Trophoblast cell (in vitro differentiated cells and primary cell): Measurements from ENCODE around the gene FUNDC1.
"Not testable (repeated sequence)": the region's sequence is repeated elsewhere in the genome, so short reads cannot be mapped to it uniquely, and the experiment has no call there.

ENCODE experiments used
- DNase-seq, 2 donors: peaks; one replicate each; pipeline ENCODE4 v3.0.0-alpha.2; 2016
- H2AFZ ChIP-seq: 2 replicates; pipeline ENCODE4 v1.6.1; 2013; ENCODE audit warnings: low read length, moderate library complexity, mild to moderate bottlenecking; ENCODE audit not compliant: insufficient read depth, poor library complexity
- H2AK5ac ChIP-seq: 2 replicates; pipeline ENCODE4 v1.6.1; 2013; ENCODE audit warnings: mild to moderate bottlenecking, low read length
- H2BK120ac ChIP-seq: 2 replicates; pipeline ENCODE4 v1.6.1; 2013; ENCODE audit warnings: low read length, mild to moderate bottlenecking, moderate library complexity; ENCODE audit not compliant: insufficient read depth, poor library complexity
- H2BK12ac ChIP-seq: 2 replicates; pipeline ENCODE4 v1.6.1; 2013; ENCODE audit warnings: mild to moderate bottlenecking, low read length, moderate library complexity
- H2BK5ac ChIP-seq: 2 replicates; pipeline ENCODE4 v1.6.1; 2013; ENCODE audit warnings: low read length, low read depth, moderate library complexity, mild to moderate bottlenecking; ENCODE audit not compliant: poor library complexity
- H3K14ac ChIP-seq: 2 replicates; pipeline ENCODE4 v1.6.1; 2013; ENCODE audit warnings: mild to moderate bottlenecking, low read length
- H3K18ac ChIP-seq: 2 replicates; pipeline ENCODE4 v1.6.1; 2013; ENCODE audit warnings: mild to moderate bottlenecking, low read length
- H3K23ac ChIP-seq: 2 replicates; pipeline ENCODE4 v1.6.1; 2013; ENCODE audit warnings: low read length
- H3K27ac ChIP-seq: 2 replicates; pipeline ENCODE4 v1.5.1; 2013; ENCODE audit warnings: low read depth, mild to moderate bottlenecking, inconsistent platforms, low read length, moderate library complexity
- H3K27me3 ChIP-seq: 2 replicates; pipeline ENCODE4 v1.6.1; 2013; ENCODE audit warnings: inconsistent platforms, mild to moderate bottlenecking, low read length, moderate library complexity; ENCODE audit not compliant: insufficient read depth
- H3K36me3 ChIP-seq, 2 experiments: 1 replicate in 1 of 2; 2 replicates in 1 of 2; pipeline ENCODE4 v1.6.1; 2013; ENCODE audit warnings: low read length in 2 of 2, mild to moderate bottlenecking in 2 of 2, moderate library complexity in 1 of 2; ENCODE audit not compliant: insufficient read depth in 2 of 2, control insufficient read depth in 1 of 2
- H3K4ac ChIP-seq: 2 replicates; pipeline ENCODE4 v1.6.1; 2013; ENCODE audit warnings: low read depth, mild to moderate bottlenecking, low read length, moderate library complexity
- H3K4me1 ChIP-seq, 2 experiments: 1 replicate in 1 of 2; 2 replicates in 1 of 2; pipeline ENCODE4 v1.6.1; 2013; ENCODE audit warnings: low read length in 2 of 2, mild to moderate bottlenecking in 2 of 2, moderate library complexity in 1 of 2; ENCODE audit not compliant: insufficient read depth in 2 of 2, control insufficient read depth in 1 of 2
- H3K4me2 ChIP-seq: 2 replicates; pipeline ENCODE4 v1.6.1; 2013; ENCODE audit warnings: inconsistent platforms, mild to moderate bottlenecking, low read length, moderate library complexity
- H3K4me3 ChIP-seq: 2 replicates; pipeline ENCODE4 v1.5.1; 2013; ENCODE audit warnings: mild to moderate bottlenecking, low read depth, low read length, inconsistent platforms
- H3K79me1 ChIP-seq: one replicate; pipeline ENCODE4 v1.6.1; 2013; ENCODE audit warnings: low read length
- H3K79me2 ChIP-seq: 2 replicates; pipeline ENCODE4 v1.6.1; 2013; ENCODE audit warnings: low read length, mild to moderate bottlenecking; ENCODE audit not compliant: control insufficient read depth, insufficient read depth, poor library complexity
- H3K9ac ChIP-seq: 2 replicates; pipeline ENCODE4 v1.6.1; 2013; ENCODE audit warnings: mild to moderate bottlenecking, low read length
- H3K9me3 ChIP-seq: 2 replicates; pipeline ENCODE4 v1.6.1; 2013; ENCODE audit warnings: low read depth, mild to moderate bottlenecking, control low read depth, inconsistent platforms, low read length; ENCODE audit not compliant: insufficient read depth
- H4K12ac ChIP-seq: 2 replicates; pipeline ENCODE4 v1.6.1; 2013; ENCODE audit warnings: low read depth, mild to moderate bottlenecking, low read length, moderate library complexity
- H4K8ac ChIP-seq: 2 replicates; pipeline ENCODE4 v1.6.1; 2013; ENCODE audit warnings: low read depth, mild to moderate bottlenecking, low read length, moderate library complexity
- H4K91ac ChIP-seq: one replicate; pipeline ENCODE4 v1.6.1; 2013; ENCODE audit warnings: low read depth, mild to moderate bottlenecking, low read length, moderate library complexity
- WGBS: extraction: QIAGEN DNeasy Blood & Tissue Kit; methylation state at CpG from one replicate; pipeline ENCODE4 v1.1.7; 2013; ENCODE audit warnings: missing lambda C conversion rate; ENCODE audit not compliant: insufficient read length, insufficient coverage; ENCODE audit errors: extremely low coverage; 5-methylcytosine and 5-hydroxymethylcytosine counted together

Gene FUNDC1

DNA sequence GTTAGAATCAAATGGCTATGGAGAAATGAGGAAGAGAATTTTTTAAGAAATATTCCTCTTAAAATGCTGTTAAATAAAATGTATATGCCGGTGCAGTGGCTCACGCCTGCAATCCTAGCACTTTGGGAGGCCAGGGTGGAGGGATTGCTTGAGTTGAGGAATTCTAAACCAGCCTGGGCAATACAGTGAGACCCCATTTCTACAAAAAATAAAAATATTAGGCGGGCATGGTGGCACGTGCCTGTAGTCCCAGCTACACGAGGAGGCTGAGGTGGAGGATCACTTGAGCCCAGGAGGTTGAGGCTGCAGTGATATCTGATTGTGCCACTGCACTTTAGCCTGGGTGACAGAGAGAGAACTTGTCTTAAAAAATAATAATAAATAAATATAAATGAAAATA, 7.9 kb upstream of the FUNDC1 start:
- Histone ChIP-seq H3K9ac (no peak overlapping the region), H3K14ac (no peak overlapping the region), H3K79me1 (no peaks in the 10 kb centered on the region), H3K4me1 (no peaks in the 10 kb centered on the region), H3K9me3 (no peaks in the 10 kb centered on the region), H2BK5ac (no peak overlapping the region), H3K18ac (no peak overlapping the region), H3K27me3 (no peaks in the 10 kb centered on the region), H2AK5ac (no peak overlapping the region), H3K4me3 (no peak overlapping the region), H2AFZ (no peak overlapping the region), H2BK120ac (no peak overlapping the region), H4K8ac (no peak overlapping the region), H3K27ac (no peak overlapping the region), H4K91ac (no peak overlapping the region), H3K36me3 (no peaks in the 10 kb centered on the region), H3K79me2 (no peaks in the 10 kb centered on the region), H3K23ac (no peak overlapping the region), H3K4ac (no peak overlapping the region), H4K12ac (no peak overlapping the region), H3K4me2 (no peak overlapping the region), H2BK12ac (no peak overlapping the region)
- no CpG with 5 or more reads among the region's 5 CpGs for WGBS
- no peak for DNase-seq

DNA sequence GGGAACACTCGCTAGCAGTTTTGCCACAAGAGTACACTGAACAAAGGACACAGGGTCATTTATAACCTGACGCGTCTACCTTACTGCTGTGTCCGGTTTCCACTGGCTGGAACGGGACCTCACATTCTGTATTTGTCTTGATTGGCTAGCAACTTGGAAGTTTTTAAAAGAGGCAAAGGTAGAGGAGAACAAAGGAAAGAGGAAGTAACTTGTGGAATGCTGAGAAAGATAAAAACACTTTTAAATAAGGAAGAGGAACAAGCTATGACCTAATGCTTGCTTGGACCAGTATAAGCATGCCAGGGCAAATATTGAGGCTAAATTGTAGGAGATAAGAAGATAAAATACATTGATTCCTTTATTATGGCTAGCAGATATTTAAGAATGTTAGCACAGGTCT, 2.8 kb upstream of the FUNDC1 start:
- not testable (repeated sequence) for H3K4ac ChIP-seq, H3K27ac ChIP-seq, H3K79me1 ChIP-seq, H3K14ac ChIP-seq, H2BK12ac ChIP-seq, H4K12ac ChIP-seq, H3K27me3 ChIP-seq, H3K79me2 ChIP-seq, H2BK5ac ChIP-seq, H3K4me1 ChIP-seq, H3K9ac ChIP-seq, H2AFZ ChIP-seq, H3K4me3 ChIP-seq, DNase-seq, H3K23ac ChIP-seq, H2AK5ac ChIP-seq, H3K36me3 ChIP-seq, H3K4me2 ChIP-seq, H3K18ac ChIP-seq, H4K8ac ChIP-seq, H3K9me3 ChIP-seq, H2BK120ac ChIP-seq, H4K91ac ChIP-seq
- WGBS: no CpG with 5 or more reads among the region's 5 CpGs

DNA sequence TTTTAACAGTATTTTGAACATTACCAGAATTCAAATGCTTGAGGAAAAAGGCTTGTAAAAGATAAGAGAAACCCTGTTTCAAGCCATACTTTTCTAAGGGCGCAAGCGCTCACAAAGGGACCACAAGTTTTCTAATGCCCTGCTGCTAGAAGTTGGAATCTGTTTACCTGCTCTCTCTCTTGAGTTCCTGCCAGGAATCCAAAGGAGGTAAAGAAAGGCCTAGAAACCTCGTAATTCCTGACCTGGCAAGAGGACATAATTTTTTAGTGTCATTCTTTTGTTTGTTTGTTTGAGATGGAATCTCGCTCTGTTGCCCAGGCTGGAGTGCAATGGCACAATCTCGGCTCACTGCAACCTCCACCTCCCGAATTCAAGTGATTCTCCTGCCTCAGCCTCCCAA, 1.4 kb upstream of the FUNDC1 start:
- no peak overlapping the region for H3K4ac ChIP-seq
- H3K79me1 ChIP-seq: peaks cover 6% of the 10 kb centered on the region
- no peak overlapping the region for H3K27ac ChIP-seq
- no peaks in the 10 kb centered on the region for H3K4me1 ChIP-seq
- H3K79me2 ChIP-seq: peaks cover 5% of the 10 kb centered on the region
- H2BK5ac ChIP-seq: no peak overlapping the region
- no peak overlapping the region for H3K23ac ChIP-seq
- no peaks in the 10 kb centered on the region for H3K36me3 ChIP-seq
- H3K18ac ChIP-seq: no peak overlapping the region
- no peak overlapping the region for H3K4me3 ChIP-seq
- H4K12ac ChIP-seq: no peak overlapping the region
- no peak for DNase-seq
- H4K8ac ChIP-seq: no peak overlapping the region
- H3K9ac ChIP-seq: no peak overlapping the region
- no peak overlapping the region for H2AFZ ChIP-seq
- no peak overlapping the region for H3K14ac ChIP-seq
- no peak overlapping the region for H2BK12ac ChIP-seq
- H2BK120ac ChIP-seq: no peak overlapping the region
- H4K91ac ChIP-seq: no peak overlapping the region
- no peaks in the 10 kb centered on the region for H3K27me3 ChIP-seq
- H3K4me2 ChIP-seq: no peak overlapping the region
- no peaks in the 10 kb centered on the region for H3K9me3 ChIP-seq
- H2AK5ac ChIP-seq: no peak overlapping the region
- WGBS: no CpG with 5 or more reads among the region's 6 CpGs

DNA sequence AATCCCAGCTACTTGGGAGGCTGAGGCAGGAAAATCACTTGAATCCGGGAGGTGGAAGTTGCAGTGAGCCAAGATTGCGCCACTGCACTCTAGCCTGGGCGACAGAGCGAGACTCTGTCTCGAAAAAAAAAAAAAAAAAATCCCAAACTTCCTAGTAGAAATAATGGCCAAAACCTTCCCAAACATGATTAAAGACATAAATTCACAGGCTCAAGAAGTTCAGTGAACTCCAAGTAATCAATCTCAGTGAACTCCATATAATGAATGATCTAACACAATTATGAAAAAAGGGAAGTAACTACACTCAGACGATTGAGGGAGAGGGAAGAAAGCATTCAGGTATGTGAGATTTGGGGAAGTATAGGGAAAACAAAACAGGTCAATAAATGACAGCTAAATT, 6.5 kb downstream of the FUNDC1 start:
- Histone ChIP-seq H3K4ac (no peak overlapping the region), H4K12ac (no peak overlapping the region), H3K79me1 (no peaks in the 10 kb centered on the region), H3K36me3 (peaks cover 0 to 4% of the 10 kb centered on the region in 2 experiments), H2BK12ac (no peak overlapping the region), H3K4me3 (no peak overlapping the region), H3K4me1 (no peaks in the 10 kb centered on the region), H3K14ac (no peak overlapping the region), H3K23ac (no peak overlapping the region), H3K9ac (no peak overlapping the region), H3K79me2 (no peaks in the 10 kb centered on the region), H4K91ac (no peak overlapping the region), H4K8ac (no peak overlapping the region), H3K18ac (no peak overlapping the region), H2BK5ac (no peak overlapping the region), H3K27ac (no peak overlapping the region), H2AFZ (no peak overlapping the region), H3K9me3 (no peaks in the 10 kb centered on the region), H2BK120ac (no peak overlapping the region), H2AK5ac (no peak overlapping the region), H3K27me3 (no peaks in the 10 kb centered on the region), H3K4me2 (no peak overlapping the region)
- no CpG with 5 or more reads among the region's 6 CpGs for WGBS
- no peak for DNase-seq
